Measurements from ENCODE around the gene WDR76.

Gene WDR76

DNA sequence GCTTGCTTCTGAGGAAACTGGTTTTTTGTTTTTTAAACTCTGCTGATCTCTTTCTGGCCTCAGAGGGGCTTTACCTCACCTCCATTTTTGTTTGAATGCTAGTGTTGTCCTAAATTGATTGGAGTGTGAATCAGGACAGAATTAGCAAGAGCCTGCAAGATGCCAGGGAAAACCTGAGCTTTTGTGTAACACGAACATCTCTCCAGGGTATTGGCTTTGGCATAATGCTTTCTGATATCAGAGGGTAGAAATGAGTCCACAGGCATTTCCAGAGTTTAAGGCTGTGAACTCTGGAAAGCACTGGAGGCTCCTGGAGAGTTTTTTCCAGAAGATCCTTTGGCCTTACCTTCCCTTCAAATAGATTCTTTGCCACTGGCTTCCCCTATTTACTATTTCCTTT lies 87.1 kb downstream of the WDR76 start:
- no peak for DNase-seq (ENCODE audit: low spot score)

DNA sequence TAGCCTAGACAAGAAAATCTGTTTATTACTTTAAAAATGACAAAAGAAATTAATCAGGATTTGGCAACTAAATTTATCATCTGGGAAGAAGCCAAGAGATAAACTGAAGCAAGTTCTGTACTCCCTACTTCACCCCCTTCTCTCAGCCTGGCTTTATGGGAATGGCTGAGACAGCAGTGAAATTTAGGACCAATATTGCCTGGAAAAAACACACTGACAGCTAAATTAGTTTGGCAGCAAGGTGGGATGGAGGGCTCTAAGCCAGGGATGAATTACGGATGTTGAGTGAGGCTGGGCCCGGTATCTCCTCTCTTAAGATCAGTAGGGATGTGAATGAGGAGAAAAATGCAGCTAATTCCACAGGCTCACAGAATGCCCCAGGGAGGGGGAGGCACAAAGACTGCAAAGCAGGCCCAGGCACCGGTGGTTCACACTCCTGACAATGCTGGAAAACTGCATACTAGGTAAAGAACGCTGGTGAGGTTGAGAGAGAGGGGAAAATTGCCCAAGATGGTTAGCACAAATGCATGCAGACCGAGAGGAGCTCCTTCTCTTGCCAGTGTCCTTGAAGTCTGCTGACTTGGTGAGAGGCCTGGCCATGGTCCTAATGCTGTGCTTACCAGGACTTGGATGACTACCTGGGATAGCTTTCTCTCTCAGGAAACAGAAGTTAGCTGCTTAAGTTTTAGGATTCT lies 89.0 kb downstream of the WDR76 start:
- DNase-seq (ENCODE audit: low spot score) = peak; percentile 15

DNA sequence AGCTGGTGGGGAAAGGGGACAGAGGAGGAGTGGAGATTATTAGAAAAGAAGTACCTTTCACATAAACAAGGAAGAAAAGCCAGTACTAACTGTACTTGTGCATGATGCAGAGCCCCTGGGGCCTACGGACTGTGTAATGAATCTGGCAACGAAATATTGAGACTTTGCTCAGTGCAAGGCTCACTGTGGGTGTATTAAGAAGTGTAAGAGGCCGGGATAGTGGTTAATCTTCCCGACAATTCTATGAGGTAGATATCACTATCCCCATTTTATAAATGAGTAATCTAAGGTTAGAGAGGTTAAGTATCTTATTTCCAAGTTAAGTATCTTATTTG lies 89.5 kb downstream of the WDR76 start:
- no peak for DNase-seq (ENCODE audit: low spot score)
